ENCODE data around the gene NFATC4. TPM values are rescaled to one million over a fixed set of nuclear protein-coding genes. Genes with fewer than 3 reads are reported as not detected.

The NFATC4 gene
- total RNA-seq = 1 to 10 TPM in 1 of 2 experiments, under 1 TPM in 1; 0.81 to 1.5 TPM
- polyA plus RNA-seq = not detected

GRCh38 chr14:24367514-24368211, at the start of gene NFATC4:
Gene NFATC4 (plus strand): TSS chr14:24368184. CDS start chr14:24368341, 157 bp downstream.
- Mint-ChIP-seq H3K4me1 (peaks cover 28 to 36% (median 34%) of the 10 kb centered on the region in 3 donors), H3K27me3 (peaks cover 38 to 47% of the 10 kb centered on the region in 2 donors), H3K27ac (peak within 1 kb of the TSS in 5 of 8 donors; percentile 49 to 95 (median 69)), H3K9me3 (no peaks in the 10 kb centered on the region), H3K4me3 (peak within 1 kb of the TSS; percentile 14 to 76 (median 74)), H3K36me3 (no peaks in the 10 kb centered on the region)
- H3K9me3 ChIP-seq (ENCODE audit: low read length) = no peaks in the 10 kb centered on the region
- peaks cover 45% of the 10 kb centered on the region for H3K27me3 ChIP-seq (ENCODE audit: insufficient read depth, low read length, poor library complexity, severe bottlenecking)
- DNase-seq = peak in 1 of 5 donors; percentile 8
- peaks cover 30% of the 10 kb centered on the region for H3K4me1 ChIP-seq (ENCODE audit: insufficient read depth, low read length)
- POLR2A ChIA-PET = interaction anchor here (0.7 kb wide), 1 partner anchor 23 kb away, joined by 7 read pairs; no protein-coding TSS in a partner anchor
- CTCF ChIA-PET = no interaction called here
- no peaks in the 10 kb centered on the region for H3K36me3 ChIP-seq (ENCODE audit: insufficient read depth, low read length)
- H3K27ac ChIP-seq (ENCODE audit: low read depth, low read length) = peak within 1 kb of the TSS; percentile 20
- H3K4me3 ChIP-seq (ENCODE audit: low read length) = peak within 1 kb of the TSS; percentile 28

GRCh38 chr14:24321212-24321975, 46.6 kb upstream of the NFATC4 start:
- POLR2A ChIA-PET = interaction anchor here (1.1 kb wide), 1 partner anchor 11 kb away, joined by 6 read pairs; no protein-coding TSS in a partner anchor

GRCh38 chr14:24322672-24323071, 45.3 kb upstream of the NFATC4 start:
- Mint-ChIP-seq H3K27ac (no peak overlapping the region), H3K36me3 (no peaks in the 10 kb centered on the region), H3K27me3 (peaks cover 2 to 5% of the 10 kb centered on the region in 2 donors), H3K9me3 (no peaks in the 10 kb centered on the region), H3K4me1 (peaks cover 8 to 11% (median 11%) of the 10 kb centered on the region in 3 donors), H3K4me3 (no peak overlapping the region)
- ChIA-PET CTCF (interaction anchor here (1.0 to 16.8 kb wide), 3 partner anchors 11 to 109 kb away, joined by 5 to 265 read pairs (median 35); partner anchors contain the start of genes ADCY4, CIDEB, DHRS1 and LTB4R), POLR2A (interaction anchor here (1.1 kb wide), 1 partner anchor 12 kb away, joined by 6 read pairs; no protein-coding TSS in a partner anchor)
- Histone ChIP-seq H3K9me3 (ENCODE audit: low read length) (no peaks in the 10 kb centered on the region), H3K4me1 (ENCODE audit: insufficient read depth, low read length) (peaks cover 8% of the 10 kb centered on the region), H3K27me3 (ENCODE audit: insufficient read depth, low read length, poor library complexity, severe bottlenecking) (no peaks in the 10 kb centered on the region), H3K27ac (ENCODE audit: low read depth, low read length) (no peak overlapping the region), H3K36me3 (ENCODE audit: insufficient read depth, low read length) (no peaks in the 10 kb centered on the region), H3K4me3 (ENCODE audit: low read length) (no peak overlapping the region)
- DNase-seq = no peak

More at GRCh38 chr14:24321212-24321975, 46.6 kb upstream of the NFATC4 start:
- H3K9me3 Mint-ChIP-seq = no peaks in the 10 kb centered on the region
- no peaks in the 10 kb centered on the region for H3K27me3 ChIP-seq (ENCODE audit: insufficient read depth, low read length, poor library complexity, severe bottlenecking)
- H3K36me3 ChIP-seq (ENCODE audit: insufficient read depth, low read length) = no peaks in the 10 kb centered on the region
- peaks cover 2 to 5% of the 10 kb centered on the region in 2 donors for H3K27me3 Mint-ChIP-seq
- no peak overlapping the region for H3K27ac ChIP-seq (ENCODE audit: low read depth, low read length)
- CTCF ChIA-PET = interaction anchor here (1.0 to 16.8 kb wide), 3 partner anchors 12 to 110 kb away, joined by 5 to 265 read pairs (median 35); partner anchors contain the start of genes ADCY4, CIDEB, DHRS1 and LTB4R
- no peak overlapping the region for H3K27ac Mint-ChIP-seq
- H3K4me1 ChIP-seq (ENCODE audit: insufficient read depth, low read length) = no peaks in the 10 kb centered on the region
- H3K4me3 Mint-ChIP-seq = no peak overlapping the region
- no peak overlapping the region for H3K4me3 ChIP-seq (ENCODE audit: low read length)
- no peaks in the 10 kb centered on the region for H3K36me3 Mint-ChIP-seq
- no peaks in the 10 kb centered on the region for H3K9me3 ChIP-seq (ENCODE audit: low read length)
- DNase-seq = no peak
- peaks cover 0 to 8% (median 8%) of the 10 kb centered on the region in 3 donors for H3K4me1 Mint-ChIP-seq

GRCh38 chr14:24323341-24323740, 44.6 kb upstream of the NFATC4 start:
- peaks cover 2 to 5% of the 10 kb centered on the region in 2 donors for H3K27me3 Mint-ChIP-seq
- ChIA-PET POLR2A (interaction anchor here (0.5 kb wide), 1 partner anchor 111 kb away, joined by 3 read pairs; no protein-coding TSS in a partner anchor), CTCF (interaction anchor here (5.4 to 16.8 kb wide), 2 partner anchors 10 to 16 kb away, joined by 35 to 265 read pairs; partner anchors contain the start of genes ADCY4, CIDEB, DHRS1 and LTB4R)
- no peaks in the 10 kb centered on the region for H3K9me3 ChIP-seq (ENCODE audit: low read length)
- no peak overlapping the region for H3K4me3 ChIP-seq (ENCODE audit: low read length)
- no peak overlapping the region for H3K27ac ChIP-seq (ENCODE audit: low read depth, low read length)
- no peak for DNase-seq
- H3K4me1 ChIP-seq (ENCODE audit: insufficient read depth, low read length) = peaks cover 8% of the 10 kb centered on the region
- H3K4me3 Mint-ChIP-seq = peak overlapping the region in 1 of 7 donors; percentile 69
- no peaks in the 10 kb centered on the region for H3K9me3 Mint-ChIP-seq
- H3K27me3 ChIP-seq (ENCODE audit: insufficient read depth, low read length, poor library complexity, severe bottlenecking) = no peaks in the 10 kb centered on the region
- peak overlapping the region in 2 of 8 donors; percentile 44 to 72 for H3K27ac Mint-ChIP-seq
- peaks cover 12 to 17% (median 15%) of the 10 kb centered on the region in 3 donors for H3K4me1 Mint-ChIP-seq
- H3K36me3 ChIP-seq (ENCODE audit: insufficient read depth, low read length) = no peaks in the 10 kb centered on the region
- H3K36me3 Mint-ChIP-seq = no peaks in the 10 kb centered on the region

- Mint-ChIP-seq H3K27me3 (peaks cover 2 to 5% of the 10 kb centered on the region in 2 donors), H3K27ac (peak overlapping the region in 1 of 8 donors; percentile 72), H3K9me3 (no peaks in the 10 kb centered on the region), H3K4me3 (no peak overlapping the region), H3K4me1 (peaks cover 18 to 24% (median 22%) of the 10 kb centered on the region in 3 donors), H3K36me3 (no peaks in the 10 kb centered on the region)
- H3K27ac ChIP-seq (ENCODE audit: low read depth, low read length) = no peak overlapping the region
- no peaks in the 10 kb centered on the region for H3K36me3 ChIP-seq (ENCODE audit: insufficient read depth, low read length)
- peaks cover 14% of the 10 kb centered on the region for H3K4me1 ChIP-seq (ENCODE audit: insufficient read depth, low read length)
- no peaks in the 10 kb centered on the region for H3K9me3 ChIP-seq (ENCODE audit: low read length)
- POLR2A ChIA-PET = no interaction called here
- no peak for DNase-seq
- CTCF ChIA-PET = interaction anchor here (5.4 to 16.8 kb wide), 2 partner anchors 10 to 17 kb away, joined by 35 to 265 read pairs; partner anchors contain the start of genes ADCY4, CIDEB, DHRS1 and LTB4R
- H3K4me3 ChIP-seq (ENCODE audit: low read length) = no peak overlapping the region
- no peaks in the 10 kb centered on the region for H3K27me3 ChIP-seq (ENCODE audit: insufficient read depth, low read length, poor library complexity, severe bottlenecking)
Measured at GRCh38 chr14:24324024-24324423, 44.0 kb upstream of the NFATC4 start.

- Mint-ChIP-seq H3K4me3 (no peak overlapping the region), H3K27me3 (peaks cover 3 to 6% of the 10 kb centered on the region in 2 donors), H3K4me1 (peaks cover 29 to 34% (median 32%) of the 10 kb centered on the region in 3 donors), H3K27ac (peak overlapping the region in 1 of 8 donors; percentile 15), H3K9me3 (no peaks in the 10 kb centered on the region), H3K36me3 (no peaks in the 10 kb centered on the region)
- POLR2A ChIA-PET = no interaction called here
- H3K36me3 ChIP-seq (ENCODE audit: insufficient read depth, low read length) = no peaks in the 10 kb centered on the region
- no peak for DNase-seq
- no peaks in the 10 kb centered on the region for H3K27me3 ChIP-seq (ENCODE audit: insufficient read depth, low read length, poor library complexity, severe bottlenecking)
- no peak overlapping the region for H3K27ac ChIP-seq (ENCODE audit: low read depth, low read length)
- CTCF ChIA-PET = interaction anchor here (1.2 to 16.8 kb wide), 4 partner anchors 9 to 106 kb away, joined by 4 to 265 read pairs (median 20); partner anchors contain the start of genes ADCY4, CIDEB, DHRS1 and LTB4R
- peaks cover 25% of the 10 kb centered on the region for H3K4me1 ChIP-seq (ENCODE audit: insufficient read depth, low read length)
- no peak overlapping the region for H3K4me3 ChIP-seq (ENCODE audit: low read length)
- no peaks in the 10 kb centered on the region for H3K9me3 ChIP-seq (ENCODE audit: low read length)
Measured at GRCh38 chr14:24325041-24325530, 42.9 kb upstream of the NFATC4 start.

- Mint-ChIP-seq H3K36me3 (no peaks in the 10 kb centered on the region), H3K9me3 (no peaks in the 10 kb centered on the region), H3K4me1 (peaks cover 38 to 43% (median 41%) of the 10 kb centered on the region in 3 donors), H3K27ac (peak overlapping the region in 1 of 8 donors; percentile 6), H3K4me3 (no peak overlapping the region), H3K27me3 (peaks cover 0 to 8% of the 10 kb centered on the region in 2 donors)
- Histone ChIP-seq H3K9me3 (ENCODE audit: low read length) (no peaks in the 10 kb centered on the region), H3K36me3 (ENCODE audit: insufficient read depth, low read length) (no peaks in the 10 kb centered on the region), H3K27me3 (ENCODE audit: insufficient read depth, low read length, poor library complexity, severe bottlenecking) (no peaks in the 10 kb centered on the region), H3K27ac (ENCODE audit: low read depth, low read length) (no peak overlapping the region), H3K4me1 (ENCODE audit: insufficient read depth, low read length) (peaks cover 31% of the 10 kb centered on the region), H3K4me3 (ENCODE audit: low read length) (no peak overlapping the region)
- POLR2A ChIA-PET = interaction anchor here (1.0 kb wide), 1 partner anchor 12 kb away, joined by 3 read pairs; no protein-coding TSS in a partner anchor
- CTCF ChIA-PET = interaction anchor here (1.2 to 16.8 kb wide), 2 partner anchors 19 to 105 kb away, joined by 4 to 265 read pairs; partner anchors contain the start of genes CIDEB, DHRS1, LTB4R and LTB4R2
- DNase-seq = no peak
Measured at GRCh38 chr14:24325963-24326362, 42.0 kb upstream of the NFATC4 start.

Data from CD8-positive, alpha-beta memory T cell (primary cell).